Fibroblast of skin of back (primary cell): ENCODE data around the gene CXADR.
A peak's percentile ranks its signal among the peaks of the same experiment; 100 is the strongest.

Source experiments
- DNase-seq: peaks from one replicate; pipeline ENCODE4 v3.0.0-alpha.2; 2013

Gene CXADR

GRCh38 chr21:17609681-17610080 lies 96.8 kb downstream of the CXADR start:
- no peak for DNase-seq

GRCh38 chr21:17610911-17611310 lies 98.1 kb downstream of the CXADR start:
- DNase-seq, result no peak

GRCh38 chr21:17611414-17612022 lies 98.7 kb downstream of the CXADR start:
- DNase-seq, result peak; percentile 87

- DNase-seq, result peak; percentile 32
Measured at GRCh38 chr21:17612023-17612564, 99.3 kb downstream of the CXADR start.

GRCh38 chr21:17612565-17613241 lies 99.9 kb downstream of the CXADR start, which contains the start of gene BTG3:
BTG3 (minus strand) TSS chr21:17612901; CDS start chr21:17609144, 3,757 bp downstream.
- DNase-seq, result peak; percentile 83

GRCh38 chr21:17613242-17613676 lies 100.4 kb downstream of the CXADR start:
- DNase-seq, result peak; percentile 5

GRCh38 chr21:17616831-17617230 lies 104.0 kb downstream of the CXADR start:
- DNase-seq, result no peak

GRCh38 chr21:17622018-17622417 lies 109.2 kb downstream of the CXADR start:
- no peak for DNase-seq

- DNase-seq, result no peak
Measured at GRCh38 chr21:17631195-17631594, 118.4 kb downstream of the CXADR start.

GRCh38 chr21:17636711-17637110 lies 123.9 kb downstream of the CXADR start:
- no peak for DNase-seq

- no peak for DNase-seq
Measured at GRCh38 chr21:17640821-17641220, 128.0 kb downstream of the CXADR start.
